GM21737 (cell line): ENCODE data around the gene TGM1.
A peak's percentile ranks its signal among the peaks of the same experiment; 100 is the strongest.

Experiments
- ATAC-seq: cut with Tn5 transposase; IDR thresholded peaks from one replicate; pipeline ENCODE4 v1.9.1; 2021; ENCODE audit warnings: mild to moderate bottlenecking, moderate library complexity; ENCODE audit not compliant: unreplicated experiment

The TGM1 gene

GRCh38 chr14:24271134-24271833, 8.3 kb upstream of the TGM1 start, which contains the start of gene RABGGTA:
RABGGTA (minus strand) TSS chr14:24271597; CDS start chr14:24271115, 482 bp downstream.
- peak; percentile 80 for ATAC-seq

GRCh38 chr14:24270537-24271133, 7.7 kb upstream of the TGM1 start:
- ATAC-seq = no peak

GRCh38 chr14:24269910-24270536, 7.0 kb upstream of the TGM1 start:
- no peak for ATAC-seq

- no peak for ATAC-seq
Observed at GRCh38 chr14:24269368-24269767, 6.4 kb upstream of the TGM1 start.

GRCh38 chr14:24268225-24268624, 5.2 kb upstream of the TGM1 start:
- no peak for ATAC-seq

- no peak for ATAC-seq
Observed at GRCh38 chr14:24267516-24267915, 4.5 kb upstream of the TGM1 start.

- no peak for ATAC-seq
Observed at GRCh38 chr14:24266344-24267244, 3.6 kb upstream of the TGM1 start.

- no peak for ATAC-seq
Observed at GRCh38 chr14:24264298-24264697, 1.3 kb upstream of the TGM1 start.

GRCh38 chr14:24263848-24264247, 871 bp upstream of the TGM1 start:
- ATAC-seq = no peak

GRCh38 chr14:24261969-24262327, 1.0 kb downstream of the TGM1 start:
- ATAC-seq = no peak

GRCh38 chr14:24261256-24261968, 1.6 kb downstream of the TGM1 start:
- no peak for ATAC-seq

- no peak for ATAC-seq
Observed at GRCh38 chr14:24260780-24261157, 2.2 kb downstream of the TGM1 start.

GRCh38 chr14:24260026-24260779, 2.8 kb downstream of the TGM1 start:
- ATAC-seq = no peak

GRCh38 chr14:24259282-24260025, 3.5 kb downstream of the TGM1 start:
- no peak for ATAC-seq

- ATAC-seq = no peak
Observed at GRCh38 chr14:24258548-24259265, 4.3 kb downstream of the TGM1 start.

- no peak for ATAC-seq
Observed at GRCh38 chr14:24258119-24258518, 4.9 kb downstream of the TGM1 start.

- no peak for ATAC-seq
Observed at GRCh38 chr14:24256960-24257359, 6.0 kb downstream of the TGM1 start.

- no peak for ATAC-seq
Observed at GRCh38 chr14:24255931-24256711, 6.9 kb downstream of the TGM1 start.
